Parathyroid adenoma (tissue), 2 donors: ENCODE measurements around the gene STPG2.
"Not testable (repeated sequence)": the region's sequence is repeated elsewhere in the genome, so short reads cannot be mapped to it uniquely, and the experiment has no call there.

Experiments used
- H2AFZ ChIP-seq: fragments of 300-600 bp; sonication (generic); one replicate; pipeline ENCODE4 v1.7.0; 2017; ENCODE audit warnings: antibody characterized with exemption, mild to moderate bottlenecking
- H3K27ac ChIP-seq: fragments of 300-600 bp; sonication (generic); one replicate; pipeline ENCODE4 v1.7.0; 2017
- H3K27me3 ChIP-seq: fragments of 300-600 bp; sonication (generic); one replicate; pipeline ENCODE4 v1.7.0; 2017; ENCODE audit warnings: low read length; ENCODE audit not compliant: control insufficient read depth, insufficient read depth
- H3K36me3 ChIP-seq: fragments of 300-600 bp; sonication (generic); one replicate; pipeline ENCODE4 v1.7.0; 2017; ENCODE audit warnings: low read length; ENCODE audit not compliant: control insufficient read depth, insufficient read depth
- H3K4me1 ChIP-seq: fragments of 300-600 bp; sonication (generic); one replicate; pipeline ENCODE4 v1.7.0; 2017; ENCODE audit warnings: control low read depth
- H3K4me2 ChIP-seq: fragments of 300-600 bp; sonication (generic); one replicate; pipeline ENCODE4 v1.7.0; 2017; ENCODE audit warnings: low read length
- H3K4me3 ChIP-seq: fragments of 300-600 bp; sonication (generic); one replicate; pipeline ENCODE4 v1.7.0; 2017; ENCODE audit warnings: low read depth, low read length
- H3K79me2 ChIP-seq: fragments of 300-600 bp; sonication (generic); one replicate; pipeline ENCODE4 v1.7.0; 2017; ENCODE audit warnings: control low read depth
- H3K9ac ChIP-seq: fragments of 300-600 bp; sonication (generic); one replicate; pipeline ENCODE4 v1.7.0; 2017; ENCODE audit warnings: mild to moderate bottlenecking
- H3K9me3 ChIP-seq: fragments of 300-600 bp; sonication (generic); one replicate; pipeline ENCODE4 v1.7.0; 2017; ENCODE audit warnings: low read length; ENCODE audit not compliant: control insufficient read depth
- CTCF ChIP-seq: fragments of 300-600 bp; sonication (generic); IDR thresholded peaks from one replicate; pipeline ENCODE4 v1.7.0; 2017; ENCODE audit warnings: antibody characterized with exemption, mild to moderate bottlenecking
- donor health status: primary hyperparathyroidism.

STPG2 gene

DNA sequence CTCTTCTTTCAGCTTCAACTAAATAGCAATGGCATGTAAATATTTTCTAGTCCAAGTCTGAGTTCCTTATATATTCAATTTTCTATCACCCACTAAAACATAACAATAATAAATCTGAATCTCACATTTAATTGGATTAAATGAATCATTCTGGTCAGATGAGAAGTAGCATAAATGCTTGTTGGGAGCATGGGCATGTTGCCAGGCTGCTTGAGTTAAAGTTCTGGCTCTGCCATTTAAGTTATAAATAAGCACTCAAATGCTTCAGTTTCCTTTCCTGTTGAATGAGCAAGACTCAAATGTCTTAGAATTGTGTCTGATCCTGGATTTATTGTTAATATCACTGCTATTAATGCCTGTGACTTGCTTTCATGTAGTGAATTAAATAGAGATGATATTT, 496.3 kb downstream of the STPG2 start:
- Histone ChIP-seq H3K9ac (no peak overlapping the region), H3K79me2 (no peaks in the 10 kb centered on the region), H3K36me3 (no peaks in the 10 kb centered on the region), H3K9me3 (no peaks in the 10 kb centered on the region), H3K27ac (no peak overlapping the region), H3K4me3 (no peak overlapping the region), H3K4me1 (no peaks in the 10 kb centered on the region), H3K27me3 (no peaks in the 10 kb centered on the region), H3K4me2 (no peak overlapping the region), H2AFZ (no peak overlapping the region)
- no peak for TF ChIP-seq CTCF

GRCh38 chr4:97645071-97645821, 498.0 kb downstream of the STPG2 start:
- Histone ChIP-seq H3K27ac (no peak overlapping the region), H3K4me2 (no peak overlapping the region), H3K36me3 (no peaks in the 10 kb centered on the region), H3K27me3 (no peaks in the 10 kb centered on the region), H3K9me3 (no peaks in the 10 kb centered on the region), H2AFZ (no peak overlapping the region), H3K9ac (no peak overlapping the region), H3K4me3 (no peak overlapping the region), H3K79me2 (no peaks in the 10 kb centered on the region), H3K4me1 (no peaks in the 10 kb centered on the region)
- no peak for TF ChIP-seq CTCF

DNA sequence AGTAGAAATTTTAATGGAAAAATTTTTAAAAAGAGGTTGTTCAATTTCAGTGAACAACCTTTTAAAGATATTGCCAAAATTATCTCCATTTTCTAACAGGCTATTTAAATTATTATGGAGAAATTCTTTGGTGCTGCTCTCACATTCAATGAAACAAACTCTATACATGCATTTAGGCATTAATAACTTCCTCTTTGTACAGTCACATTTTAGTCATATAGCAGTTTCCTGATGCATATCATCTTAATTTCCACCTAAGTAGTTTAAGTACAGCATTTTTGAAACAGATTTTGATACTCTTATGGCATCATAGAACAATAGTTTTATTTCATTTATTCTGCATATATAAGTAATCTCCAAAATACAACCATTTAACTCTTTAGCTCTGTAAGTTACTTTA, 500.1 kb downstream of the STPG2 start:
- H2AFZ ChIP-seq = no peak overlapping the region

GRCh38 chr4:97639961-97640360, 503.3 kb downstream of the STPG2 start:
- H3K79me2 ChIP-seq = no peaks in the 10 kb centered on the region
- H3K27ac ChIP-seq = no peak overlapping the region
- H3K9me3 ChIP-seq = no peaks in the 10 kb centered on the region
- no peak overlapping the region for H3K9ac ChIP-seq
- H3K4me3 ChIP-seq = no peak overlapping the region
- no peak overlapping the region for H2AFZ ChIP-seq
- no peak overlapping the region for H3K4me2 ChIP-seq
- H3K27me3 ChIP-seq = no peaks in the 10 kb centered on the region
- no peak for TF ChIP-seq CTCF
- no peaks in the 10 kb centered on the region for H3K36me3 ChIP-seq
- H3K4me1 ChIP-seq = no peaks in the 10 kb centered on the region

More for the DNA sequence above, 500.1 kb downstream of the STPG2 start:
- no peak for TF ChIP-seq CTCF
- Histone ChIP-seq H3K9me3 (no peaks in the 10 kb centered on the region), H3K27ac (no peak overlapping the region), H3K79me2 (no peaks in the 10 kb centered on the region), H3K4me3 (no peak overlapping the region), H3K4me1 (no peaks in the 10 kb centered on the region), H3K4me2 (no peak overlapping the region), H3K36me3 (no peaks in the 10 kb centered on the region), H3K9ac (no peak overlapping the region), H3K27me3 (no peaks in the 10 kb centered on the region)

GRCh38 chr4:97633831-97634230, 509.4 kb downstream of the STPG2 start:
- not testable (repeated sequence) for H3K9me3 ChIP-seq, H3K4me3 ChIP-seq, H2AFZ ChIP-seq, H3K9ac ChIP-seq, H3K36me3 ChIP-seq, H3K79me2 ChIP-seq, H3K4me1 ChIP-seq, H3K4me2 ChIP-seq, H3K27ac ChIP-seq, H3K27me3 ChIP-seq
